ENCODE results near the gene CARD18. TPM values are rescaled to one million over a fixed set of nuclear protein-coding genes. Genes with fewer than 3 reads are reported as not detected.

CARD18 gene
- total RNA-seq, 1 experiment from 2014 or later = 8.1 TPM

DNA sequence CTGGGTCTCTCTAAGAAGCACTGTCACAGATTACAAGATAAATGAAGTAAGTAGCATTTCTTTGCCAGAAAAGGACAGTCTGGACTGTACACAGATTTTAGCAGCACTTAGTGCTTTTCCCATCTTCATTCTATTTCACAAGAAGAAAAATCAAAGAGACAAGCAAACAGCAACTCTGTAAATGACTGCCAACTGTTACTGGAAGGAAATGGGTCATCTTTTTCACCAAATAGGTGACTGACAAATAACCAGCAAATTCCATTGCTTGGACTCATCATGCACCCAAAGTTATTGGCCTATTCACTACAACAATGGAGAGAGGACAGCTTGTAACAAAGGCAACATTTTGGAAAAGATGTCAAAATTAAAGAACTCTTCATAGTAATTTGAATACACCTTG lies 28.9 kb upstream of the CARD18 start:
- TF ChIP-seq SIN3A (IDR thresholded peaks at IDR 0.05; ENCODE audit: borderline replicate concordance, insufficient read depth, low read depth, low read length) (no peak), TCF7L2 (IDR thresholded peaks at IDR 0.05; ENCODE audit: low read depth, low read length) (no peak), POLR2AphosphoS5 (IDR thresholded peaks at IDR 0.05; ENCODE audit: low read depth, low read length) (no peak)
- TF ChIP-seq, protein P1, sequence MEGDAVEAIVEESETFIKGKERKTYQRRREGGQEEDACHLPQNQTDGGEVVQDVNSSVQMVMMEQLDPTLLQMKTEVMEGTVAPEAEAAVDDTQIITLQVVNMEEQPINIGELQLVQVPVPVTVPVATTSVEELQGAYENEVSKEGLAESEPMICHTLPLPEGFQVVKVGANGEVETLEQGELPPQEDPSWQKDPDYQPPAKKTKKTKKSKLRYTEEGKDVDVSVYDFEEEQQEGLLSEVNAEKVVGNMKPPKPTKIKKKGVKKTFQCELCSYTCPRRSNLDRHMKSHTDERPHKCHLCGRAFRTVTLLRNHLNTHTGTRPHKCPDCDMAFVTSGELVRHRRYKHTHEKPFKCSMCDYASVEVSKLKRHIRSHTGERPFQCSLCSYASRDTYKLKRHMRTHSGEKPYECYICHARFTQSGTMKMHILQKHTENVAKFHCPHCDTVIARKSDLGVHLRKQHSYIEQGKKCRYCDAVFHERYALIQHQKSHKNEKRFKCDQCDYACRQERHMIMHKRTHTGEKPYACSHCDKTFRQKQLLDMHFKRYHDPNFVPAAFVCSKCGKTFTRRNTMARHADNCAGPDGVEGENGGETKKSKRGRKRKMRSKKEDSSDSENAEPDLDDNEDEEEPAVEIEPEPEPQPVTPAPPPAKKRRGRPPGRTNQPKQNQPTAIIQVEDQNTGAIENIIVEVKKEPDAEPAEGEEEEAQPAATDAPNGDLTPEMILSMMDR (IDR thresholded peaks at IDR 0.05) = no peak
- TF ChIP-seq, protein P2, sequence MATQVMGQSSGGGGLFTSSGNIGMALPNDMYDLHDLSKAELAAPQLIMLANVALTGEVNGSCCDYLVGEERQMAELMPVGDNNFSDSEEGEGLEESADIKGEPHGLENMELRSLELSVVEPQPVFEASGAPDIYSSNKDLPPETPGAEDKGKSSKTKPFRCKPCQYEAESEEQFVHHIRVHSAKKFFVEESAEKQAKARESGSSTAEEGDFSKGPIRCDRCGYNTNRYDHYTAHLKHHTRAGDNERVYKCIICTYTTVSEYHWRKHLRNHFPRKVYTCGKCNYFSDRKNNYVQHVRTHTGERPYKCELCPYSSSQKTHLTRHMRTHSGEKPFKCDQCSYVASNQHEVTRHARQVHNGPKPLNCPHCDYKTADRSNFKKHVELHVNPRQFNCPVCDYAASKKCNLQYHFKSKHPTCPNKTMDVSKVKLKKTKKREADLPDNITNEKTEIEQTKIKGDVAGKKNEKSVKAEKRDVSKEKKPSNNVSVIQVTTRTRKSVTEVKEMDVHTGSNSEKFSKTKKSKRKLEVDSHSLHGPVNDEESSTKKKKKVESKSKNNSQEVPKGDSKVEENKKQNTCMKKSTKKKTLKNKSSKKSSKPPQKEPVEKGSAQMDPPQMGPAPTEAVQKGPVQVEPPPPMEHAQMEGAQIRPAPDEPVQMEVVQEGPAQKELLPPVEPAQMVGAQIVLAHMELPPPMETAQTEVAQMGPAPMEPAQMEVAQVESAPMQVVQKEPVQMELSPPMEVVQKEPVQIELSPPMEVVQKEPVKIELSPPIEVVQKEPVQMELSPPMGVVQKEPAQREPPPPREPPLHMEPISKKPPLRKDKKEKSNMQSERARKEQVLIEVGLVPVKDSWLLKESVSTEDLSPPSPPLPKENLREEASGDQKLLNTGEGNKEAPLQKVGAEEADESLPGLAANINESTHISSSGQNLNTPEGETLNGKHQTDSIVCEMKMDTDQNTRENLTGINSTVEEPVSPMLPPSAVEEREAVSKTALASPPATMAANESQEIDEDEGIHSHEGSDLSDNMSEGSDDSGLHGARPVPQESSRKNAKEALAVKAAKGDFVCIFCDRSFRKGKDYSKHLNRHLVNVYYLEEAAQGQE (IDR thresholded peaks at IDR 0.05; ENCODE audit: insufficient read depth in 1 of 2, low read depth in 2 of 2, low read length in 1 of 2) = no peak

DNA sequence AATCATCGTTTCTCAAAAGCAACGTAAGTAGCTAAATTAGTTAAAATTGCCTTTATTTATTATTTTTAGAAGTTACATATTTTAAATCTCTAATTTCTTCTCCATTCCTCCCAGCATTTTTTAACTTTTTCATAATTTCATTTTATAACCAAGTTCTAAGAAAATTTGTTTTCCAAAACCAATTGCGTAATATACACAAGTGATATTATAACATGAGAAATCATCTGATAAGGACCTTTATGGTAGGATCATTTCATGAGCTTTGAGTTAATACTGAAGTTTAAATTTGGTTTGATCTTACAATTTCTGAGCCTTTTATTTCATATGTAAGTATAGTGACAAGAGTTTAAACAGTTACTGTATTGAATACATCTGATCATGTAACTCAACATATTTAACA lies 27.7 kb upstream of the CARD18 start:
- H3K9me3 ChIP-seq (ENCODE audit: control insufficient read depth, insufficient read depth, low read depth, low read length) = no peaks in the 10 kb centered on the region
- H3K4me3 ChIP-seq (ENCODE audit: low read depth in 2 of 2, low read length in 2 of 2) = no peak overlapping the region
- ChIA-PET CTCF (no interaction called here), POLR2A (no interaction called here)
- DNase-seq (ENCODE audit: low read depth, low spot score) = no peak
- H3K27ac ChIP-seq (ENCODE audit: low read length) = no peak overlapping the region
- ATAC-seq = no peak
- BruUV-seq (replicated peaks) = no TSS peak
- intact Hi-C loops (cut with micrococcal nuclease; ENCODE audit: unreplicated experiment) = no loop called here
- no peaks in the 10 kb centered on the region for H3K27me3 ChIP-seq (ENCODE audit: control insufficient read depth, insufficient read depth, low read length)
- no peak for TF ChIP-seq TCF7L2 (IDR thresholded peaks at IDR 0.05; ENCODE audit: low read depth, low read length)
- TF ChIP-seq, protein P1 (IDR thresholded peaks at IDR 0.05) = no peak
- TF ChIP-seq POLR2AphosphoS5 (IDR thresholded peaks at IDR 0.05; ENCODE audit: low read depth, low read length) = no peak
- TF ChIP-seq SIN3A (IDR thresholded peaks at IDR 0.05; ENCODE audit: borderline replicate concordance, insufficient read depth, low read depth, low read length) = no peak
- TF ChIP-seq, protein P2 (IDR thresholded peaks at IDR 0.05; ENCODE audit: insufficient read depth in 1 of 2, low read depth in 2 of 2, low read length in 1 of 2) = no peak
- H3K36me3 ChIP-seq (ENCODE audit: control insufficient read depth, insufficient read depth, low read length) = no peaks in the 10 kb centered on the region
- no peaks in the 10 kb centered on the region for H3K4me1 ChIP-seq (ENCODE audit: control insufficient read depth, insufficient read depth, low read length)
- in situ Hi-C loops (cut with HindIII; ENCODE audit: low pct_unique_long_range_greater_than_20kb, low sequenced_read_pairs) = no loop called here

More for the DNA sequence above, 28.9 kb upstream of the CARD18 start:
- intact Hi-C loops (cut with micrococcal nuclease; ENCODE audit: unreplicated experiment) = no loop called here
- no peaks in the 10 kb centered on the region for H3K9me3 ChIP-seq (ENCODE audit: control insufficient read depth, insufficient read depth, low read depth, low read length)
- no TSS peak for BruUV-seq (replicated peaks)
- H3K27me3 ChIP-seq (ENCODE audit: control insufficient read depth, insufficient read depth, low read length) = no peaks in the 10 kb centered on the region
- no peak for DNase-seq (ENCODE audit: low read depth, low spot score)
- ATAC-seq = no peak
- H3K4me3 ChIP-seq (ENCODE audit: low read depth in 2 of 2, low read length in 2 of 2) = no peak overlapping the region
- H3K36me3 ChIP-seq (ENCODE audit: control insufficient read depth, insufficient read depth, low read length) = no peaks in the 10 kb centered on the region
- in situ Hi-C loops (cut with HindIII; ENCODE audit: low pct_unique_long_range_greater_than_20kb, low sequenced_read_pairs) = no loop called here
- ChIA-PET CTCF (no interaction called here), POLR2A (no interaction called here)
- no peaks in the 10 kb centered on the region for H3K4me1 ChIP-seq (ENCODE audit: control insufficient read depth, insufficient read depth, low read length)
- H3K27ac ChIP-seq (ENCODE audit: low read length) = no peak overlapping the region

Measured in Panc1 (cell line).